ENCODE measurements around the gene FAM236D.
"Not testable (repeated sequence)": the region's sequence is repeated elsewhere in the genome, so short reads cannot be mapped to it uniquely, and the experiment has no call there.

- not testable (repeated sequence) for TF ChIP-seq POLR2AphosphoS5, POLR2A, TAF1 (IDR thresholded peaks at IDR 0.05; ENCODE audit: low read depth, low read length)
Observed at GRCh38 chrX:72760454-72760853, 47.6 kb downstream of the FAM236D start.

Data from GM12891 (cell line).